HG03571 (cell line): Measurements from ENCODE around the gene PSME2.
"Not testable (repeated sequence)": the region's sequence is repeated elsewhere in the genome, so short reads cannot be mapped to it uniquely, and the experiment has no call there.

Experiments
- ATAC-seq: cut with Tn5 transposase; IDR thresholded peaks from one replicate; pipeline ENCODE4 v1.9.1; 2021; ENCODE audit not compliant: unreplicated experiment

The PSME2 gene

GRCh38 chr14:24115422-24116127, 30.8 kb downstream of the PSME2 start:
- ATAC-seq: no peak

- peak; percentile 83 for ATAC-seq
Measured at GRCh38 chr14:24114532-24115421, 31.6 kb downstream of the PSME2 start, which contains the start of the genes DCAF11 and NRL. Gene DCAF11, plus strand, starts transcription at chr14:24114777. Its CDS starts 818 bp downstream, at chr14:24115595. Gene NRL, minus strand, starts transcription at chr14:24114949. Its CDS starts 32,101 bp downstream, at chr14:24082848.

GRCh38 chr14:24113801-24114531, 32.4 kb downstream of the PSME2 start:
- ATAC-seq: peak; percentile 34

- no peak for ATAC-seq
Measured at GRCh38 chr14:24113379-24113800, 33.0 kb downstream of the PSME2 start.

- no peak for ATAC-seq
Measured at GRCh38 chr14:24110523-24110922, 35.9 kb downstream of the PSME2 start.

GRCh38 chr14:24110060-24110459, 36.4 kb downstream of the PSME2 start:
- no peak for ATAC-seq

- ATAC-seq: no peak
Measured at GRCh38 chr14:24108336-24108874, 38.0 kb downstream of the PSME2 start.

- ATAC-seq: no peak
Measured at GRCh38 chr14:24106672-24107271, 39.6 kb downstream of the PSME2 start.

GRCh38 chr14:24105609-24106239, 40.7 kb downstream of the PSME2 start:
- not testable (repeated sequence) for ATAC-seq

GRCh38 chr14:24103451-24103850, 43.0 kb downstream of the PSME2 start:
- ATAC-seq: no peak

- no peak for ATAC-seq
Measured at GRCh38 chr14:24102357-24103048, 43.9 kb downstream of the PSME2 start.

- ATAC-seq: no peak
Measured at GRCh38 chr14:24100982-24101494, 45.4 kb downstream of the PSME2 start.

GRCh38 chr14:24100197-24100981, 46.0 kb downstream of the PSME2 start:
- no peak for ATAC-seq

- no peak for ATAC-seq
Measured at GRCh38 chr14:24098927-24099813, 47.2 kb downstream of the PSME2 start.

- no peak for ATAC-seq
Measured at GRCh38 chr14:24098229-24098926, 48.0 kb downstream of the PSME2 start.

- ATAC-seq: no peak
Measured at GRCh38 chr14:24096545-24097181, 49.7 kb downstream of the PSME2 start.
